Osteoblast (primary cell): ENCODE data around the gene TTR. TPM values are rescaled to one million over a fixed set of nuclear protein-coding genes. Genes with fewer than 3 reads are reported as not detected.

Experiments
- DNase-seq: peaks from one replicate; pipeline ENCODE4 v3.0.0; 2011; ENCODE audit warnings: low spot score, mixed read lengths; ENCODE audit not compliant: insufficient read length; ENCODE audit errors: missing footprints
- H2AFZ ChIP-seq: 2 replicates; pipeline ENCODE4 v1.6.0; 2011; ENCODE audit warnings: mild to moderate bottlenecking, low read length
- H3K27ac ChIP-seq: 2 replicates; pipeline ENCODE4 v1.5.1; 2011; ENCODE audit warnings: mild to moderate bottlenecking, low read depth, low read length, moderate library complexity
- H3K27me3 ChIP-seq: 2 replicates; pipeline ENCODE4 v1.6.0; 2012; ENCODE audit warnings: mild to moderate bottlenecking, control low read depth, inconsistent platforms, low read length, moderate library complexity; ENCODE audit not compliant: insufficient read depth
- H3K36me3 ChIP-seq: 2 replicates; pipeline ENCODE4 v1.5.1; 2011; ENCODE audit warnings: mild to moderate bottlenecking, low read length, control low read depth, moderate library complexity; ENCODE audit not compliant: insufficient read depth
- H3K4me1 ChIP-seq: 2 replicates; pipeline ENCODE4 v1.5.1; 2011; ENCODE audit warnings: mild to moderate bottlenecking, low read length, control low read depth, moderate library complexity; ENCODE audit not compliant: insufficient read depth
- H3K4me2 ChIP-seq: 2 replicates; pipeline ENCODE4 v1.6.0; 2011; ENCODE audit warnings: mild to moderate bottlenecking, low read length; ENCODE audit not compliant: insufficient read depth
- H3K4me3 ChIP-seq: fragments of 200-600 bp; sonication (generic); 3 replicates; pipeline ENCODE4 v1.5.1; 2012; ENCODE audit warnings: mild to moderate bottlenecking, low read length, inconsistent platforms; ENCODE audit not compliant: insufficient read depth
- H3K79me2 ChIP-seq: 2 replicates; pipeline ENCODE4 v1.6.0; 2012; ENCODE audit warnings: mild to moderate bottlenecking, low read length, control low read depth, inconsistent platforms; ENCODE audit not compliant: insufficient read depth
- H3K9me3 ChIP-seq: 2 replicates; pipeline ENCODE4 v1.5.1; 2011; ENCODE audit warnings: low read depth, low read length, control low read depth
- H4K20me1 ChIP-seq: 2 replicates; pipeline ENCODE4 v1.6.0; 2012; ENCODE audit warnings: mild to moderate bottlenecking, low read length, control low read depth; ENCODE audit not compliant: insufficient read depth
- total RNA-seq: library from RNA; depleted of rRNA; stranded (reverse); fragments of >200 nt; gene quantifications from 2 replicates; pipeline ENCODE4 v1.2.3, GENCODE V29; 2012
- TF ChIP-seq, protein P1 (sequence below): IDR thresholded peaks from 2 replicates; pipeline ENCODE4 v1.5.1; 2011; ENCODE audit warnings: mild to moderate bottlenecking, low read depth, low read length, moderate library complexity; ENCODE audit errors: extremely low read depth

TTR gene
- not detected in 2 replicates for total RNA-seq

DNA sequence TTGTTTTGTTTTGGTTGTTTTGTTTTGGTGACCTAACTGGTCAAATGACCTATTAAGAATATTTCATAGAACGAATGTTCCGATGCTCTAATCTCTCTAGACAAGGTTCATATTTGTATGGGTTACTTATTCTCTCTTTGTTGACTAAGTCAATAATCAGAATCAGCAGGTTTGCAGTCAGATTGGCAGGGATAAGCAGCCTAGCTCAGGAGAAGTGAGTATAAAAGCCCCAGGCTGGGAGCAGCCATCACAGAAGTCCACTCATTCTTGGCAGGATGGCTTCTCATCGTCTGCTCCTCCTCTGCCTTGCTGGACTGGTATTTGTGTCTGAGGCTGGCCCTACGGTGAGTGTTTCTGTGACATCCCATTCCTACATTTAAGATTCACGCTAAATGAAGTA, at the start of gene TTR:
Gene TTR (plus strand): TSS at position 250 of the 400 bp plus-strand sequence. CDS start 26 bp downstream, at position 276.
- Histone ChIP-seq H3K27ac (no peak within 1 kb of the TSS), H3K9me3 (no peaks in the 10 kb centered on the region), H3K4me2 (no peak within 1 kb of the TSS), H3K79me2 (no peaks in the 10 kb centered on the region), H2AFZ (no peak within 1 kb of the TSS), H3K4me1 (no peaks in the 10 kb centered on the region), H4K20me1 (no peaks in the 10 kb centered on the region), H3K27me3 (no peaks in the 10 kb centered on the region), H3K4me3 (no peak within 1 kb of the TSS), H3K36me3 (no peaks in the 10 kb centered on the region)
- TF ChIP-seq, protein P1, sequence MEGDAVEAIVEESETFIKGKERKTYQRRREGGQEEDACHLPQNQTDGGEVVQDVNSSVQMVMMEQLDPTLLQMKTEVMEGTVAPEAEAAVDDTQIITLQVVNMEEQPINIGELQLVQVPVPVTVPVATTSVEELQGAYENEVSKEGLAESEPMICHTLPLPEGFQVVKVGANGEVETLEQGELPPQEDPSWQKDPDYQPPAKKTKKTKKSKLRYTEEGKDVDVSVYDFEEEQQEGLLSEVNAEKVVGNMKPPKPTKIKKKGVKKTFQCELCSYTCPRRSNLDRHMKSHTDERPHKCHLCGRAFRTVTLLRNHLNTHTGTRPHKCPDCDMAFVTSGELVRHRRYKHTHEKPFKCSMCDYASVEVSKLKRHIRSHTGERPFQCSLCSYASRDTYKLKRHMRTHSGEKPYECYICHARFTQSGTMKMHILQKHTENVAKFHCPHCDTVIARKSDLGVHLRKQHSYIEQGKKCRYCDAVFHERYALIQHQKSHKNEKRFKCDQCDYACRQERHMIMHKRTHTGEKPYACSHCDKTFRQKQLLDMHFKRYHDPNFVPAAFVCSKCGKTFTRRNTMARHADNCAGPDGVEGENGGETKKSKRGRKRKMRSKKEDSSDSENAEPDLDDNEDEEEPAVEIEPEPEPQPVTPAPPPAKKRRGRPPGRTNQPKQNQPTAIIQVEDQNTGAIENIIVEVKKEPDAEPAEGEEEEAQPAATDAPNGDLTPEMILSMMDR = no peak
- peak; percentile 9 for DNase-seq

DNA sequence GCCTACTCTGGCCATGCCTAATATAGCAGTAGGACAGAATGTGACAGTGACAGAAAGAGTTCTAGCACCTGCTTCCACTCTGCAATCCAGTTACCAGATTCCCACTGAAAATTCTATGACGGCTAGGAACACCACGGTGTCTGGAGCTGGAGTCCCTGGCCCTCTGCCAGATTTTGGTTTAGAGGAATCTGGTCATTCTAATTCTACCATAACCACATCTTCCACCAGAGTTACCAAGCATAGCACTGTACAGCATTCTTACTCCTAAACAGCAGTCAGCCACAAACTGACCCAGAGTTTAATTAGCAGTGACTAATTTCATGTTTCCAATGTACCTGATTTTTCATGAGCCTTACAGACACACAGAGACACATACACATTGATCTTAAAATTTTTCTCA, 45.2 kb upstream of the TTR start:
- Histone ChIP-seq H3K79me2 (no peaks in the 10 kb centered on the region), H3K36me3 (no peaks in the 10 kb centered on the region), H3K27me3 (no peaks in the 10 kb centered on the region), H3K9me3 (no peaks in the 10 kb centered on the region), H3K4me2 (no peak overlapping the region), H3K27ac (no peak overlapping the region), H3K4me1 (no peaks in the 10 kb centered on the region), H3K4me3 (no peak overlapping the region), H4K20me1 (no peaks in the 10 kb centered on the region), H2AFZ (no peak overlapping the region)
- TF ChIP-seq, protein P1 = no peak
- no peak for DNase-seq

DNA sequence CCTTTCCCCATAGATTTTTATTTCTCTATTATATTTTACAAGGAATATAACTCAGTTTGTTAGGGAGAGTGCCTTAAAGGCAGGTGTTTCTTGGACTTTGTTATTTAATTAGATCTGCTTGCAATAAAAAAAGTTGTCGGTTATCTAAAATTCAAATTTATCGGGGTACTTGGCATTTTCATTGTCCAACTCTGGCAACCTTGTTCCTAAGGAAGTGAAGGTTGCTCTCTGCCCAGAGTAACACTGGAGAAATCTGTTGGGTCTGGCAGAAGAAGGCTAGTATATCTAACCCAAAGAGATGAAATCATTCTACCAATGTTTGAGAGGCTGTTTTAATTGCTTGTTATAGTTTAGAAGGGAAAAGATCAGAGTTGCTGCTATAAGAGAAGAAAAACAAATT, 42.8 kb upstream of the TTR start:
- no peaks in the 10 kb centered on the region for H3K27me3 ChIP-seq
- H3K4me2 ChIP-seq = no peak overlapping the region
- DNase-seq = no peak
- H2AFZ ChIP-seq = no peak overlapping the region
- TF ChIP-seq, protein P1 = no peak
- no peaks in the 10 kb centered on the region for H3K4me1 ChIP-seq
- no peaks in the 10 kb centered on the region for H3K9me3 ChIP-seq
- H4K20me1 ChIP-seq = no peaks in the 10 kb centered on the region
- no peak overlapping the region for H3K27ac ChIP-seq
- H3K4me3 ChIP-seq = no peak overlapping the region
- H3K36me3 ChIP-seq = no peaks in the 10 kb centered on the region
- H3K79me2 ChIP-seq = no peaks in the 10 kb centered on the region

DNA sequence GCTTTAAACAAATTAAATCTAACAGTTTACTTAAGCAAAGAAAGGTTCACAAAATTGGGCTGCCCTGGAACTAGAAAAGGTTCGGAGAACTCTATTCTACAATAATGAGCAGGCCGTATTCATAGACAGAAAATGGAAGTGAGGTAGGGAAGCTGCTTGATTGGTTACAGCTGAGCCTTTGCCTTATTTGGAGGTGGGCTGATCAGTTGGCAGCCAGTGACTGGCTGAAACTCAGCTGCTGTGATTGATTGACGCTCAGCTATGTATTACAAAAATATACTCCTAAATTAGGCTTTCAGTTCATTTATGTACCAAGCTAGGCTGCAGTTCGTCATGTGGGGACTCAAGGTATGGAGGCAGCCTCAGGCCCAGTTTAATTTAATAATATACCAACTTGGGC, 42.3 kb upstream of the TTR start:
- no peaks in the 10 kb centered on the region for H3K36me3 ChIP-seq
- TF ChIP-seq, protein P1 = no peak
- H3K4me3 ChIP-seq = no peak overlapping the region
- H2AFZ ChIP-seq = no peak overlapping the region
- H3K27ac ChIP-seq = no peak overlapping the region
- H3K4me2 ChIP-seq = no peak overlapping the region
- no peaks in the 10 kb centered on the region for H3K79me2 ChIP-seq
- H3K27me3 ChIP-seq = no peaks in the 10 kb centered on the region
- no peaks in the 10 kb centered on the region for H4K20me1 ChIP-seq
- DNase-seq = no peak
- H3K4me1 ChIP-seq = no peaks in the 10 kb centered on the region
- H3K9me3 ChIP-seq = no peaks in the 10 kb centered on the region
